Measurements from ENCODE around the gene ATP2C2. TPM values are rescaled to one million over a fixed set of nuclear protein-coding genes. Genes with fewer than 3 reads are reported as not detected.

Gene ATP2C2
- total and polyA plus RNA-seq, 8 donors: 1.1 to 141 (median 4.2) TPM; not detected in 2

DNA sequence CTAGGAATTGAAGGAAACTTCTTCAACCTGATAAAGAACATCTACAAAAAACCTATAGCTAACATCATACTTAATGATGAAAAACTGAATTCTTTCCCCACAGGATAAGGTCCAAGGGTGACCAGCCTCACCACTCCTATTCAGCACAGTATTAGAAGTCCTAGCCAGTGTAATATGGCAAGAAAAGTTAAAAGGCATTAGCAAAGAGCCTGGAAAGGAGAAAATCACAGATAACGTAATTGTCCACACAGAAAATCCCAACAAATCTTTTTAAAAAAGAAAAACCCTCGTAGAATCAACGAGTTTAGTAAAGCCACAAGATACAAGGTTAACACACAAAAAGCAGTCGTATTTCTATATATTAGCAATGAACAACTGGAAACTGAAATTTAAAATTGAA is 98.4 kb downstream of the ATP2C2 start:
- peaks cover 0 to 17% (median 9%) of the 10 kb centered on the region in 4 donors for H3K9me3 ChIP-seq
- H3K4me3 ChIP-seq: no peak overlapping the region
- H3K27ac ChIP-seq: no peak overlapping the region
- H3K4me1 ChIP-seq: no peaks in the 10 kb centered on the region
- WGBS, 5 donors: 47 to 98% (median 52%) methylated on average over 4 of the region's 4 CpGs
- no peak for DNase-seq
- TF ChIP-seq POLR2A (IDR thresholded peaks at IDR 0.05) (no peak), POLR2AphosphoS5 (IDR thresholded peaks at IDR 0.05) (no peak), EP300 (IDR thresholded peaks at IDR 0.05) (no peak)
- TF ChIP-seq, protein P1, sequence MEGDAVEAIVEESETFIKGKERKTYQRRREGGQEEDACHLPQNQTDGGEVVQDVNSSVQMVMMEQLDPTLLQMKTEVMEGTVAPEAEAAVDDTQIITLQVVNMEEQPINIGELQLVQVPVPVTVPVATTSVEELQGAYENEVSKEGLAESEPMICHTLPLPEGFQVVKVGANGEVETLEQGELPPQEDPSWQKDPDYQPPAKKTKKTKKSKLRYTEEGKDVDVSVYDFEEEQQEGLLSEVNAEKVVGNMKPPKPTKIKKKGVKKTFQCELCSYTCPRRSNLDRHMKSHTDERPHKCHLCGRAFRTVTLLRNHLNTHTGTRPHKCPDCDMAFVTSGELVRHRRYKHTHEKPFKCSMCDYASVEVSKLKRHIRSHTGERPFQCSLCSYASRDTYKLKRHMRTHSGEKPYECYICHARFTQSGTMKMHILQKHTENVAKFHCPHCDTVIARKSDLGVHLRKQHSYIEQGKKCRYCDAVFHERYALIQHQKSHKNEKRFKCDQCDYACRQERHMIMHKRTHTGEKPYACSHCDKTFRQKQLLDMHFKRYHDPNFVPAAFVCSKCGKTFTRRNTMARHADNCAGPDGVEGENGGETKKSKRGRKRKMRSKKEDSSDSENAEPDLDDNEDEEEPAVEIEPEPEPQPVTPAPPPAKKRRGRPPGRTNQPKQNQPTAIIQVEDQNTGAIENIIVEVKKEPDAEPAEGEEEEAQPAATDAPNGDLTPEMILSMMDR (IDR thresholded peaks at IDR 0.05): no peak
- H3K36me3 ChIP-seq: peaks cover 0 to 36% (median 35%) of the 10 kb centered on the region in 4 donors
- intact Hi-C loops (cut with DNase I; ENCODE audit: low total_unique reads): no loop called here
- H3K27me3 ChIP-seq: no peaks in the 10 kb centered on the region

DNA sequence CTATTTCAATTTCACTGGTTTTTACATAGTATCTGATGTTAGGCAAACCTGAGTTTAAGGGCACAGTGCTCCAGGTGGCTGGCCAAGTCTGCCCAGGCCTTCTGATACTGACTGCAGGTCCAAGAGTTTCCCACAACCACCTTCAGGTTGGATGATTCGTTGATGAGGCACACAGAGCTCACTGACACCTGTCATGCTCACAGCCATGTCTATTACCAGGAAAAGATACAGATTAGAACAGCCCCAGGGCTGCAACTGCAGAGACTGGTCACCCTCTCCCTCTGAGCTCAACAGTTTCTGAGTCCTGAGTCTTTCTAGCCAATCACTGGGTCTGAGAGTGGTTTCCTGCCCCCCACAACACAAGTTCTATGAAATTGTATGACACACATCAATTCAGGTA is 98.9 kb downstream of the ATP2C2 start:
- Histone ChIP-seq H3K27ac (no peak overlapping the region), H3K4me3 (no peak overlapping the region), H3K9me3 (peaks cover 0 to 17% (median 9%) of the 10 kb centered on the region in 4 donors), H3K36me3 (peaks cover 0 to 32% (median 30%) of the 10 kb centered on the region in 4 donors), H3K27me3 (no peaks in the 10 kb centered on the region), H3K4me1 (no peaks in the 10 kb centered on the region)
- intact Hi-C loops (cut with DNase I; ENCODE audit: low total_unique reads): no loop called here
- WGBS, 5 donors: 83 to 98% (median 96%) methylated on average over 1 of the region's 1 CpG
- TF ChIP-seq POLR2AphosphoS5 (IDR thresholded peaks at IDR 0.05): no peak
- TF ChIP-seq EP300 (IDR thresholded peaks at IDR 0.05): no peak
- TF ChIP-seq POLR2A (IDR thresholded peaks at IDR 0.05): no peak
- TF ChIP-seq, protein P1 (IDR thresholded peaks at IDR 0.05): no peak
- DNase-seq: no peak

DNA sequence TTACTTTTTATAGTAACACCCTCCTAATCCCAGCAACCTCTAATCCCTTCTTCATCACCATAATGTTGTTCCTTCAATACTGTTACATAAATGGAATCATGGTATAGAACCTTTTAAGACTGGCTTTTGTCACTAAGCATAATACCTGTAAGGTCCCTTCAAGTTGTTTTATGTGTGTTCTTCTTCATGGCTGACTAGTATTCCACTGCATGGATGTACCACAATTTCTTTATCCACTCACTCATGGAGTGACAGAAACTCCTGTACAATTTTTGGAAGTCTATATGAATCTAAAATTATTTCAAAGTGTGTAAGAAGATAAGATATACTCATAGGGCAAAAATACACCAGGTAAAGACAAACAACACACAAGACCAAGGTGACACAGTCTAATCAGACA is 99.4 kb downstream of the ATP2C2 start:
- intact Hi-C loops (cut with DNase I; ENCODE audit: low total_unique reads): no loop called here
- no peak overlapping the region for H3K27ac ChIP-seq
- peaks cover 0 to 28% (median 27%) of the 10 kb centered on the region in 4 donors for H3K36me3 ChIP-seq
- no peak for DNase-seq
- H3K4me1 ChIP-seq: no peaks in the 10 kb centered on the region
- peaks cover 0 to 17% (median 9%) of the 10 kb centered on the region in 4 donors for H3K9me3 ChIP-seq
- H3K27me3 ChIP-seq: no peaks in the 10 kb centered on the region
- no peak overlapping the region for H3K4me3 ChIP-seq
- no peak for TF ChIP-seq POLR2AphosphoS5 (IDR thresholded peaks at IDR 0.05)
- TF ChIP-seq EP300 (IDR thresholded peaks at IDR 0.05): no peak
- TF ChIP-seq, protein P1 (IDR thresholded peaks at IDR 0.05): no peak
- TF ChIP-seq POLR2A (IDR thresholded peaks at IDR 0.05): no peak

DNA sequence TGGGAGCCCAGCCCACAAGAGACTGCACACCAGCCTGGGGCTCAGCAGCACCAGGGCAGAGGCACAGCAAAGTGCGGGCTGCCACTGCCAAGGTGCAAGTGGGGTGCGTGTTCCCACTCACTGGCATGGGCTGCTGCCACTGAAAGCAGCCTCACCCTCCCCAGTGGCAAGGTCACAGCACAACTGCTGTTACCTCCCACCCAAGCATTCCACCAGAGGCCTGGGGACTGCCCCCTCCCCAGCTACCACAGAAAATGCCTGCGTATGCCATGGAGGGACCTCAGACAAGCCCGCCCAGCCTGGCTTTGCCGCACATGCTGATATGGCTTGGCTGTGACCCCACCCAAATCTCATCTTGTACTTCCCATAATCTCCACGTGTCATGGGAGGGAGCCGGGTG is 103.0 kb downstream of the ATP2C2 start:
- H3K36me3 ChIP-seq: peaks cover 0 to 26% (median 15%) of the 10 kb centered on the region in 4 donors
- DNase-seq: peak in 1 of 2 donors; percentile 22

More for the DNA sequence above, 103.0 kb downstream of the ATP2C2 start:
- Histone ChIP-seq H3K4me3 (no peak overlapping the region), H3K9me3 (peaks cover 0 to 17% (median 9%) of the 10 kb centered on the region in 4 donors), H3K27ac (no peak overlapping the region), H3K27me3 (no peaks in the 10 kb centered on the region), H3K4me1 (no peaks in the 10 kb centered on the region)
- WGBS, 5 donors: 96 to 98% (median 97%) methylated on average over 7 of the region's 7 CpGs
- intact Hi-C loops (cut with DNase I; ENCODE audit: low total_unique reads): no loop called here
- TF ChIP-seq, protein P1 (IDR thresholded peaks at IDR 0.05): no peak
- TF ChIP-seq POLR2A (IDR thresholded peaks at IDR 0.05): no peak
- no peak for TF ChIP-seq EP300 (IDR thresholded peaks at IDR 0.05)
- no peak for TF ChIP-seq POLR2AphosphoS5 (IDR thresholded peaks at IDR 0.05)
